ENCODE measurements around the gene AXIN1. TPM values are rescaled to one million over a fixed set of nuclear protein-coding genes. Genes with fewer than 3 reads are reported as not detected.

AXIN1 gene
- total RNA-seq, 1 experiment from 2014 or later = 26.9 TPM

DNA sequence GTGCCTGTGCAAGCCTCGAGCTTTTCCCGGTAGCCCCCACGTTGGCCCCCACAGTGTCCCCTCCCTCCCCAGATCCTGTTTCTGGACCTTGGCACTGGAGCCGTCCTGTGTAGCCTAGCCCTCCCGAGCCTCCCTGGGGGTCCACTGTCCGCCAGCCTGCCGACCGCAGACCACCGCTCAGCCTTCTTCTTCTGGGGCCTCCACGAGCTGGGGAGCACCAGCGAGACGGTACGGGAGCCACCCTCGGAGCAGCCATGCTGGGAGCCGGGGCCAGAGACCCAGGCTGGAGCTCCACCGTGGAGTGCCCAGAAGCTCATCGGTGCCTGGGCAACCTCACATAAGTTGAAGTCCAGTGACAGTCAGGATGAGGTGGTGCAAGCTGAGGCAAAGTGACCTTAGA is 88.6 kb downstream of the AXIN1 start:
- Histone ChIP-seq H4K20me1 (ENCODE audit: low read length) (no peaks in the 10 kb centered on the region), H3K79me2 (ENCODE audit: low read length) (no peaks in the 10 kb centered on the region), H2AFZ (ENCODE audit: low read length) (no peak overlapping the region), H3K4me3 (ENCODE audit: low read length) (no peak overlapping the region), H3K36me3 (ENCODE audit: low read depth, low read length) (no peaks in the 10 kb centered on the region), H3K27me3 (ENCODE audit: low read length) (no peaks in the 10 kb centered on the region), H3F3A (ENCODE audit: low read length, unreplicated experiment) (no peaks in the 10 kb centered on the region), H3K9me3 (ENCODE audit: low read length) (no peaks in the 10 kb centered on the region), H3K27ac (ENCODE audit: low read length) (no peak overlapping the region), H3K9ac (ENCODE audit: low read length) (no peak overlapping the region), H3K4me1 (ENCODE audit: insufficient read depth, low read length) (no peaks in the 10 kb centered on the region), H3K9me2 (replicated peaks; ENCODE audit: low read length) (no peaks in the 10 kb centered on the region), H3K4me2 (ENCODE audit: low read length) (no peak overlapping the region)
- BruUV-seq (replicated peaks) = no TSS peak
- intact Hi-C loops (cut with micrococcal nuclease) = no loop called here
- no peak for TF ChIP-seq EZH2phosphoT487 (IDR thresholded peaks at IDR 0.05; ENCODE audit: borderline replicate concordance, low read length)
- TF ChIP-seq EZH2 (IDR thresholded peaks at IDR 0.05; ENCODE audit: low read length, unreplicated experiment) = no peak
- TF ChIP-seq, protein P1, sequence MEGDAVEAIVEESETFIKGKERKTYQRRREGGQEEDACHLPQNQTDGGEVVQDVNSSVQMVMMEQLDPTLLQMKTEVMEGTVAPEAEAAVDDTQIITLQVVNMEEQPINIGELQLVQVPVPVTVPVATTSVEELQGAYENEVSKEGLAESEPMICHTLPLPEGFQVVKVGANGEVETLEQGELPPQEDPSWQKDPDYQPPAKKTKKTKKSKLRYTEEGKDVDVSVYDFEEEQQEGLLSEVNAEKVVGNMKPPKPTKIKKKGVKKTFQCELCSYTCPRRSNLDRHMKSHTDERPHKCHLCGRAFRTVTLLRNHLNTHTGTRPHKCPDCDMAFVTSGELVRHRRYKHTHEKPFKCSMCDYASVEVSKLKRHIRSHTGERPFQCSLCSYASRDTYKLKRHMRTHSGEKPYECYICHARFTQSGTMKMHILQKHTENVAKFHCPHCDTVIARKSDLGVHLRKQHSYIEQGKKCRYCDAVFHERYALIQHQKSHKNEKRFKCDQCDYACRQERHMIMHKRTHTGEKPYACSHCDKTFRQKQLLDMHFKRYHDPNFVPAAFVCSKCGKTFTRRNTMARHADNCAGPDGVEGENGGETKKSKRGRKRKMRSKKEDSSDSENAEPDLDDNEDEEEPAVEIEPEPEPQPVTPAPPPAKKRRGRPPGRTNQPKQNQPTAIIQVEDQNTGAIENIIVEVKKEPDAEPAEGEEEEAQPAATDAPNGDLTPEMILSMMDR (conservative IDR thresholded peaks at IDR 0.05; ENCODE audit: low read depth, low read length) = no peak
- ATAC-seq (no peak), DNase-seq (no peak)
- ChIA-PET POLR2A (ENCODE audit: unreplicated experiment) (no interaction called here), CTCF (no interaction called here)

DNA sequence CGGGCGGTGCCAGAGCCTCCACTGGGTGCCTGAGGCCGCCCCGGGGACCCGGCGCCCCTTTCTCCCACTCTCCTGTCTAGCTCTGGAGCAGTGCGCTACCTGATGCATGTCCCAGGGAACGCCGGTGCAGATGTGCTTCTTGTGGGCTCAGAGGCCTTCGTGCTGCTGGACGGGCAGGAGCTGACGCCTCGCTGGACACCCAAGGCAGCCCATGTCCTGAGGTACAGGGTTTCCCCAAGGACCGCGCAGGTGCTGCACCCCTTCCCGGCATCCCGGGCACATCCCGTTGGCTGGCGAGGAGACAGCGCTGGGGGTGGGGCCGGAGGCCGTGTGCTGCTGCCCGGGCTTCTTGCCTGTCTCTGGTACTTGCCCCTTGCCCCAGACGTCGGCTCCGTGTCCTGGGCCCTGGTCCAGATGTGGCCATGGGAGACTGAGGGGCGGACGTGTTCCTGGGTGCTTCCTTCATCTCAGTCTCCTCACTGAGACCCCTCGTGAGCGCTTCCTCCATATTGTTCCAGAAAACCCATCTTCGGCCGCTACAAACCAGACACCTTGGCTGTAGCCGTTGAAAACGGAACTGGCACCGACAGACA is 89.2 kb downstream of the AXIN1 start:
- Histone ChIP-seq H3K9me2 (replicated peaks; ENCODE audit: low read length) (no peaks in the 10 kb centered on the region), H3K4me2 (ENCODE audit: low read length) (no peak overlapping the region), H3K79me2 (ENCODE audit: low read length) (no peaks in the 10 kb centered on the region), H3K27me3 (ENCODE audit: low read length) (no peaks in the 10 kb centered on the region), H3F3A (ENCODE audit: low read length, unreplicated experiment) (no peaks in the 10 kb centered on the region), H3K4me3 (ENCODE audit: low read length) (no peak overlapping the region), H3K36me3 (ENCODE audit: low read depth, low read length) (no peaks in the 10 kb centered on the region), H3K9me3 (ENCODE audit: low read length) (no peaks in the 10 kb centered on the region), H3K9ac (ENCODE audit: low read length) (no peak overlapping the region), H4K20me1 (ENCODE audit: low read length) (no peaks in the 10 kb centered on the region), H2AFZ (ENCODE audit: low read length) (no peak overlapping the region), H3K4me1 (ENCODE audit: insufficient read depth, low read length) (no peaks in the 10 kb centered on the region), H3K27ac (ENCODE audit: low read length) (no peak overlapping the region)
- POLR2A ChIA-PET (ENCODE audit: unreplicated experiment) = no interaction called here
- CTCF ChIA-PET = no interaction called here
- ATAC-seq (no peak), DNase-seq (no peak)
- intact Hi-C loops (cut with micrococcal nuclease) = no loop called here
- TF ChIP-seq, protein P1 (conservative IDR thresholded peaks at IDR 0.05; ENCODE audit: low read depth, low read length) = no peak
- no peak for TF ChIP-seq EZH2 (IDR thresholded peaks at IDR 0.05; ENCODE audit: low read length, unreplicated experiment)
- no peak for TF ChIP-seq EZH2phosphoT487 (IDR thresholded peaks at IDR 0.05; ENCODE audit: borderline replicate concordance, low read length)
- no TSS peak for BruUV-seq (replicated peaks)

DNA sequence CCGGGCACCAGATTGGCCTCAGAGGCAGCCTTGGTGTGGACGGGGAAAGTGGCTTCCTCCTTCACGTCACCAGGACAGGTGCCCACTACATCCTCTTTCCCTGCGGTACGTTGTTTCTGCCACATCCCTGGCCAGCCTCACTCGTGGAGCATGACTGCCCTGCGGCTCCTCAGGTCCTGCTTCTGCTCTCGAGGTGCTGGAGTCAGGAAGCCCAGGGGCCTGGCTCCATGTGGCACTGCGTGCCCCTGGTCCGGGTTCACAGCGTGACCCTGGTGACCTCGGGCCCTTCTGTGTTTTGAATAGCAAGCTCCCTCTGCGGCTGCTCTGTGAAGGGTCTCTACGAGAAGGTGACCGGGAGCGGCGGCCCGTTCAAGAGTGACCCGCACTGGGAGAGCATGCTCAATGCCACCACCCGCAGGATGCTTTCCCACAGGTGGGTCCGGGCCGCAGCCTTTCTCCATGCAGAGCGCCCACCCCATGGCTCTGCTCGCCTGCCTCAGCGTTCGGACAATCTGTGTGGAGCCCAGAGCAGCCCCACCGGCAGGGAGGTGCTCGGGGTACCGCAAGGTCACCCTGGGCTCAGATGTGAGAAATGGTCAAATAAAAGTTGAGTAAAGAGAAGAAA is 90.3 kb downstream of the AXIN1 start:
- CTCF ChIA-PET = no interaction called here
- intact Hi-C loops (cut with micrococcal nuclease) = no loop called here

More for the DNA sequence above, 90.3 kb downstream of the AXIN1 start:
- DNase-seq (no peak), ATAC-seq (no peak)
- no peak for TF ChIP-seq EZH2phosphoT487 (IDR thresholded peaks at IDR 0.05; ENCODE audit: borderline replicate concordance, low read length)
- TF ChIP-seq EZH2 (IDR thresholded peaks at IDR 0.05; ENCODE audit: low read length, unreplicated experiment) = no peak
- TF ChIP-seq, protein P1 (conservative IDR thresholded peaks at IDR 0.05; ENCODE audit: low read depth, low read length) = no peak
- H3K4me1 ChIP-seq (ENCODE audit: insufficient read depth, low read length) = no peaks in the 10 kb centered on the region
- H4K20me1 ChIP-seq (ENCODE audit: low read length) = no peaks in the 10 kb centered on the region
- H3K36me3 ChIP-seq (ENCODE audit: low read depth, low read length) = no peaks in the 10 kb centered on the region
- no peaks in the 10 kb centered on the region for H3K27me3 ChIP-seq (ENCODE audit: low read length)
- H3K9me2 ChIP-seq (replicated peaks; ENCODE audit: low read length) = no peaks in the 10 kb centered on the region
- no peak overlapping the region for H2AFZ ChIP-seq (ENCODE audit: low read length)
- BruUV-seq (replicated peaks) = no TSS peak
- no peaks in the 10 kb centered on the region for H3K79me2 ChIP-seq (ENCODE audit: low read length)
- no peak overlapping the region for H3K4me2 ChIP-seq (ENCODE audit: low read length)
- POLR2A ChIA-PET (ENCODE audit: unreplicated experiment) = no interaction called here
- H3K9me3 ChIP-seq (ENCODE audit: low read length) = no peaks in the 10 kb centered on the region
- no peak overlapping the region for H3K4me3 ChIP-seq (ENCODE audit: low read length)
- no peak overlapping the region for H3K9ac ChIP-seq (ENCODE audit: low read length)
- H3K27ac ChIP-seq (ENCODE audit: low read length) = no peak overlapping the region
- no peaks in the 10 kb centered on the region for H3F3A ChIP-seq (ENCODE audit: low read length, unreplicated experiment)

All from PC-3 (cell line).